ENCODE measurements around the gene BUB1B.
"Not testable (repeated sequence)": the region's sequence is repeated elsewhere in the genome, so short reads cannot be mapped to it uniquely, and the experiment has no call there.

The BUB1B gene

GRCh38 chr15:40155270-40155910 lies 5.5 kb upstream of the BUB1B start:
- peak overlapping the region; percentile 0 for H3K27ac ChIP-seq (ENCODE audit: low read length)
- H3K4me3 ChIP-seq (ENCODE audit: low read length) = no peak overlapping the region
- H3K36me3 ChIP-seq (ENCODE audit: control insufficient read depth, insufficient read depth, low read length) = no peaks in the 10 kb centered on the region
- no CpG with 5 or more reads among the region's 5 CpGs for WGBS (ENCODE audit: insufficient coverage, insufficient read length)
- peaks cover 6% of the 10 kb centered on the region for H3K4me1 ChIP-seq (ENCODE audit: control insufficient read depth, insufficient read depth, low read length)
- no peaks in the 10 kb centered on the region for H3K9me3 ChIP-seq (ENCODE audit: control insufficient read depth, insufficient read depth, low read length)
- peak; percentile 82 for DNase-seq (ENCODE audit: low read depth, low spot score)
- no peaks in the 10 kb centered on the region for H3K27me3 ChIP-seq (ENCODE audit: control insufficient read depth, insufficient read depth, low read length)

GRCh38 chr15:40157778-40158447 lies 3.0 kb upstream of the BUB1B start:
- no peak for DNase-seq (ENCODE audit: low read depth, low spot score)
- Histone ChIP-seq H3K9me3 (ENCODE audit: control insufficient read depth, insufficient read depth, low read length) (no peaks in the 10 kb centered on the region), H3K4me1 (ENCODE audit: control insufficient read depth, insufficient read depth, low read length) (peaks cover 6% of the 10 kb centered on the region), H3K27ac (ENCODE audit: low read length) (no peak overlapping the region), H3K36me3 (ENCODE audit: control insufficient read depth, insufficient read depth, low read length) (no peaks in the 10 kb centered on the region), H3K27me3 (ENCODE audit: control insufficient read depth, insufficient read depth, low read length) (no peaks in the 10 kb centered on the region), H3K4me3 (ENCODE audit: low read length) (no peak overlapping the region)
- WGBS (ENCODE audit: insufficient coverage, insufficient read length) = no CpG with 5 or more reads among the region's 7 CpGs

GRCh38 chr15:40160021-40160420 lies 848 bp upstream of the BUB1B start:
- no CpG with 5 or more reads among the region's 3 CpGs for WGBS (ENCODE audit: insufficient coverage, insufficient read length)
- no peaks in the 10 kb centered on the region for H3K9me3 ChIP-seq (ENCODE audit: control insufficient read depth, insufficient read depth, low read length)
- H3K27ac ChIP-seq (ENCODE audit: low read length) = no peak overlapping the region
- H3K27me3 ChIP-seq (ENCODE audit: control insufficient read depth, insufficient read depth, low read length) = no peaks in the 10 kb centered on the region
- no peak for DNase-seq (ENCODE audit: low read depth, low spot score)
- H3K4me1 ChIP-seq (ENCODE audit: control insufficient read depth, insufficient read depth, low read length) = peaks cover 4% of the 10 kb centered on the region
- H3K4me3 ChIP-seq (ENCODE audit: low read length) = no peak overlapping the region
- H3K36me3 ChIP-seq (ENCODE audit: control insufficient read depth, insufficient read depth, low read length) = peaks cover 2% of the 10 kb centered on the region; the same call in 1 of the 2 replicates

- H3K27me3 ChIP-seq (ENCODE audit: control insufficient read depth, insufficient read depth, low read length) = no peaks in the 10 kb centered on the region
- peak overlapping the region; percentile 90; the same call in 1 of the 2 replicates for H3K4me3 ChIP-seq (ENCODE audit: low read length)
- no peak for DNase-seq (ENCODE audit: low read depth, low spot score)
- WGBS (ENCODE audit: insufficient coverage, insufficient read length) = no CpG with 5 or more reads among the region's 2 CpGs
- H3K4me1 ChIP-seq (ENCODE audit: control insufficient read depth, insufficient read depth, low read length) = no peaks in the 10 kb centered on the region; the same call in 1 of the 2 replicates
- H3K9me3 ChIP-seq (ENCODE audit: control insufficient read depth, insufficient read depth, low read length) = no peaks in the 10 kb centered on the region
- peaks cover 6% of the 10 kb centered on the region; the same call in 1 of the 2 replicates for H3K36me3 ChIP-seq (ENCODE audit: control insufficient read depth, insufficient read depth, low read length)
- no peak overlapping the region for H3K27ac ChIP-seq (ENCODE audit: low read length)
Measured at GRCh38 chr15:40161693-40162391, 973 bp downstream of the BUB1B start.

GRCh38 chr15:40162552-40162951 lies 1.7 kb downstream of the BUB1B start:
- Histone ChIP-seq H3K9me3 (ENCODE audit: control insufficient read depth, insufficient read depth, low read length) (no peaks in the 10 kb centered on the region), H3K4me3 (ENCODE audit: low read length) (no peak overlapping the region; the same call in 1 of the 2 replicates), H3K4me1 (ENCODE audit: control insufficient read depth, insufficient read depth, low read length) (no peaks in the 10 kb centered on the region; the same call in 1 of the 2 replicates), H3K36me3 (ENCODE audit: control insufficient read depth, insufficient read depth, low read length) (peaks cover 6% of the 10 kb centered on the region; the same call in 1 of the 2 replicates), H3K27ac (ENCODE audit: low read length) (no peak overlapping the region), H3K27me3 (ENCODE audit: control insufficient read depth, insufficient read depth, low read length) (no peaks in the 10 kb centered on the region)
- DNase-seq (ENCODE audit: low read depth, low spot score) = no peak
- WGBS (ENCODE audit: insufficient coverage, insufficient read length) = no CpG with 5 or more reads among the region's 2 CpGs

GRCh38 chr15:40163657-40164416 lies 3.0 kb downstream of the BUB1B start:
- DNase-seq (ENCODE audit: low read depth, low spot score) = no peak
- no peaks in the 10 kb centered on the region for H3K9me3 ChIP-seq (ENCODE audit: control insufficient read depth, insufficient read depth, low read length)
- no peaks in the 10 kb centered on the region for H3K27me3 ChIP-seq (ENCODE audit: control insufficient read depth, insufficient read depth, low read length)
- no peak overlapping the region for H3K4me3 ChIP-seq (ENCODE audit: low read length)
- peaks cover 6% of the 10 kb centered on the region; the same call in 1 of the 2 replicates for H3K36me3 ChIP-seq (ENCODE audit: control insufficient read depth, insufficient read depth, low read length)
- no peak overlapping the region for H3K27ac ChIP-seq (ENCODE audit: low read length)
- 100% methylated on average over 1 of the region's 12 CpGs for WGBS (ENCODE audit: insufficient coverage, insufficient read length)
- no peaks in the 10 kb centered on the region; the same call in 1 of the 2 replicates for H3K4me1 ChIP-seq (ENCODE audit: control insufficient read depth, insufficient read depth, low read length)

- not testable (repeated sequence) for DNase-seq (ENCODE audit: low read depth, low spot score); H3K9me3 ChIP-seq (ENCODE audit: control insufficient read depth, insufficient read depth, low read length); H3K27me3 ChIP-seq (ENCODE audit: control insufficient read depth, insufficient read depth, low read length); H3K4me1 ChIP-seq (ENCODE audit: control insufficient read depth, insufficient read depth, low read length); H3K27ac ChIP-seq (ENCODE audit: low read length); H3K4me3 ChIP-seq (ENCODE audit: low read length)
- peaks cover 13% of the 10 kb centered on the region; the same call in 1 of the 2 replicates for H3K36me3 ChIP-seq (ENCODE audit: control insufficient read depth, insufficient read depth, low read length)
- no CpG with 5 or more reads among the region's 10 CpGs for WGBS (ENCODE audit: insufficient coverage, insufficient read length)
Measured at GRCh38 chr15:40167374-40167773, 6.5 kb downstream of the BUB1B start.

GRCh38 chr15:40175160-40175559 lies 14.3 kb downstream of the BUB1B start:
- Histone ChIP-seq H3K9me3 (ENCODE audit: control insufficient read depth, insufficient read depth, low read length) (no peaks in the 10 kb centered on the region), H3K27me3 (ENCODE audit: control insufficient read depth, insufficient read depth, low read length) (no peaks in the 10 kb centered on the region), H3K36me3 (ENCODE audit: control insufficient read depth, insufficient read depth, low read length) (peaks cover 6% of the 10 kb centered on the region; the same call in 1 of the 2 replicates), H3K4me1 (ENCODE audit: control insufficient read depth, insufficient read depth, low read length) (no peaks in the 10 kb centered on the region), H3K4me3 (ENCODE audit: low read length) (no peak overlapping the region), H3K27ac (ENCODE audit: low read length) (no peak overlapping the region)
- DNase-seq (ENCODE audit: low read depth, low spot score) = no peak
- 100% methylated on average over 1 of the region's 3 CpGs for WGBS (ENCODE audit: insufficient coverage, insufficient read length)

GRCh38 chr15:40182358-40183029 lies 21.6 kb downstream of the BUB1B start:
- DNase-seq (ENCODE audit: low read depth, low spot score) = no peak
- Histone ChIP-seq H3K27me3 (ENCODE audit: control insufficient read depth, insufficient read depth, low read length) (no peaks in the 10 kb centered on the region), H3K9me3 (ENCODE audit: control insufficient read depth, insufficient read depth, low read length) (no peaks in the 10 kb centered on the region), H3K36me3 (ENCODE audit: control insufficient read depth, insufficient read depth, low read length) (peaks cover 5% of the 10 kb centered on the region; the same call in 1 of the 2 replicates), H3K27ac (ENCODE audit: low read length) (no peak overlapping the region), H3K4me3 (ENCODE audit: low read length) (no peak overlapping the region), H3K4me1 (ENCODE audit: control insufficient read depth, insufficient read depth, low read length) (no peaks in the 10 kb centered on the region)
- no CpG with 5 or more reads among the region's 1 CpG for WGBS (ENCODE audit: insufficient coverage, insufficient read length)
